Heart left ventricle (tissue), 16 donors: Measurements from ENCODE around the gene REM2. TPM values are rescaled to one million over a fixed set of nuclear protein-coding genes. Genes with fewer than 3 reads are reported as not detected.

Experiments used
- ATAC-seq, 4 donors: fragments of 200-7000 bp; cut with Tn5 transposase; one replicate each; pipeline ENCODE4 v1.9.1; 2020 to 2022; ENCODE audit warnings: moderate library complexity in 4 of 4, mild to moderate bottlenecking in 3 of 4, moderate number of reproducible peaks in 1 of 4
- DNase-seq, 5 donors: peaks; one replicate each; pipeline ENCODE4 v3.0.0-alpha.2; 2020
- H3K27ac ChIP-seq, 12 donors: fragments of 200-600 bp; sonication (generic) in 4 of 12; one replicate each; pipeline versions ENCODE4 v1.5.0 to v1.8.0; 2016 to 2022; ENCODE audit warnings: mild to moderate bottlenecking in 2 of 12
- H3K27me3 ChIP-seq, 9 donors: fragments of 200-600 bp; sonication (generic) in 2 of 9; one replicate each; pipeline versions ENCODE4 v1.5.1 to v1.8.0; 2016 to 2022; ENCODE audit warnings: mild to moderate bottlenecking in 3 of 9
- H3K36me3 ChIP-seq, 9 donors: fragments of 200-600 bp; sonication (generic) in 2 of 9; one replicate each; pipeline versions ENCODE4 v1.5.0 to v1.8.0; 2018 to 2022; ENCODE audit warnings: mild to moderate bottlenecking in 2 of 9
- H3K4me1 ChIP-seq, 12 donors: fragments of 200-600 bp; sonication (generic) in 4 of 12; one replicate each; pipeline versions ENCODE4 v1.5.0 to v1.8.0; 2016 to 2022; ENCODE audit warnings: mild to moderate bottlenecking in 3 of 12
- H3K4me3 ChIP-seq, 12 donors: fragments of 200-600 bp; sonication (generic) in 4 of 12; one replicate each; pipeline versions ENCODE4 v1.5.0 to v1.8.0; 2017 to 2022; ENCODE audit warnings: mild to moderate bottlenecking in 9 of 12, moderate library complexity in 4 of 12
- H3K9me3 ChIP-seq, 12 donors: fragments of 200-600 bp; sonication (generic) in 4 of 12; one replicate each; pipeline versions ENCODE4 v1.5.0 to v1.8.0; 2016 to 2022; ENCODE audit warnings: mild to moderate bottlenecking in 1 of 12
- POLR2A ChIP-seq, 2 donors: fragments of 450-650 bp; IDR thresholded peaks; one replicate each; pipeline ENCODE4 v1.6.1; 2017; ENCODE audit warnings: antibody characterized with exemption in 2 of 2, mild to moderate bottlenecking in 2 of 2, moderate library complexity in 2 of 2
- WGBS, 4 donors: extraction: QIAGEN DNeasy Blood & Tissue Kit in 2 of 4; methylation state at CpG; one replicate each; pipeline versions ENCODE4 v1.1.5 to v1.1.7; 2013 to 2018; 5-methylcytosine and 5-hydroxymethylcytosine counted together
- intact Hi-C, 10 donors: fragments of 100-400 bp; cut with DNase I; formaldehyde crosslinking; loops; one replicate each; pipeline versions ENCODE4 v1.11.1 to v1.14.2; 2022
- polyA plus RNA-seq, 2 donors: library from polyadenylated mRNA; stranded (reverse); fragments of 200-250 nt; gene quantifications; one replicate each; pipeline ENCODE4 v1.2.3, GENCODE V29; 2013
- total RNA-seq, 9 donors: library from RNA; depleted of rRNA in 2 of 9; stranded (reverse); fragments of >200 nt in 2 of 9; fragmentation: NEBNext Ultra II Directional in 3 of 9; extraction: Animal tissue kit (Norgen Biotek cat#: 25700) in 3 of 9; gene quantifications; one replicate each; pipeline versions ENCODE4 v1.1.0 to v1.2.4, GENCODE V29; 2016 to 2023
- TF ChIP-seq, protein P1 (sequence below), 12 donors: fragments of 200-600 bp; sonication (generic) in 4 of 12; IDR thresholded peaks; one replicate each; pipeline versions ENCODE4 v1.5.0 to v1.8.0; 2018 to 2022; ENCODE audit warnings: antibody characterized with exemption in 12 of 12, mild to moderate bottlenecking in 5 of 12
- donor health status: ischemic (EF 13 %, LVEDD 7.1; RV severe dilation, severe dysfunction).
- donor health status: healthy with polysubstance abuse.
- donor health status: DM: no; HTN: yes; CAD: no.
- donor health status: DM: no; HTN: no; CAD: no.
- donor health status: ischemic (EF 25% LVEDD 6.9; RV normal size, moderate dysfunction).
- donor health status: ischemic (EF 25% LVEDD 5.7; RV mildly dilated, moderate dysfunction).
- donor health status: healthy.
- donor health status: DM: yes; HTN: yes; CAD: no.
- donor health status: ischemic (EF 35%, LVEDD 5.7; RV mildly dilated, moderate dysfunction).
- donor health status: nonischemic (EF 11% LVEDD 7.7; RV severe dilation, severe dysfunction).
- donor health status: DM: yes; HTN: yes; CAD: no.
- donor health status: PGD.
- donor health status: ischemic (EF 29% LVEDD 5.4; RV normal size, mild dysfunction).
- donor health status: nonischemic (EF 23%, LVEDD 6.1; RV moderate dilation, normal function).

REM2 gene
- total and polyA plus RNA-seq, 11 donors, result 0.06 to 0.21 TPM; not detected in 9

DNA sequence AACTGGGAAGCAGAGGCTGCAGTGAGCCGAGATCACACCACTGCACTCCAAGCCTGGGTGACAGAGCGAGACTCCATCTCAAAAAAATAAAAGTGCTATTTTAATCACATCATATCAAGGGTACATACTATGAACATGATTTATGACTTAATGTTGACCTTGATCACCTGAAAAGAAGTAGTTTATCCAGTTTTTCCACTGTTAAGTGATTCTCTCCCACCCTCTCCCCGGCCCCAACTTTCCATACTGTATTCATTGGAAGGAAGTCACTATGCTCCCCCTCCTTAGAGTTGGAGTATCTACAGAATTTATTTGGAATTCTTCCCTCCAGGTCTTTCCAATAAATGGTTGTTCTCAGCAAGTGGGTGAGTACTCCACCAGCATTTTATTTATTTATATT, 49.1 kb downstream of the REM2 start:
- H3K27ac ChIP-seq, result no peak overlapping the region
- peaks cover 0 to 11% (median 0%) of the 10 kb centered on the region in 9 donors for H3K36me3 ChIP-seq
- ATAC-seq, result no peak
- H3K4me3 ChIP-seq, result no peak overlapping the region
- H3K9me3 ChIP-seq, result no peaks in the 10 kb centered on the region
- peaks cover 0 to 22% (median 13%) of the 10 kb centered on the region in 12 donors for H3K4me1 ChIP-seq
- no peaks in the 10 kb centered on the region for H3K27me3 ChIP-seq
- 78 to 95% (median 92%) methylated on average over 3 of the region's 3 CpGs for WGBS, 4 donors
- intact Hi-C loops, result loop anchor here in 1 of 10 donors (5.0 kb wide), 1 partner anchor 45 kb away; no protein-coding TSS in a partner anchor
- no peak for DNase-seq
- TF ChIP-seq POLR2A (IDR thresholded peaks at IDR 0.05), result no peak
- TF ChIP-seq, protein P1, sequence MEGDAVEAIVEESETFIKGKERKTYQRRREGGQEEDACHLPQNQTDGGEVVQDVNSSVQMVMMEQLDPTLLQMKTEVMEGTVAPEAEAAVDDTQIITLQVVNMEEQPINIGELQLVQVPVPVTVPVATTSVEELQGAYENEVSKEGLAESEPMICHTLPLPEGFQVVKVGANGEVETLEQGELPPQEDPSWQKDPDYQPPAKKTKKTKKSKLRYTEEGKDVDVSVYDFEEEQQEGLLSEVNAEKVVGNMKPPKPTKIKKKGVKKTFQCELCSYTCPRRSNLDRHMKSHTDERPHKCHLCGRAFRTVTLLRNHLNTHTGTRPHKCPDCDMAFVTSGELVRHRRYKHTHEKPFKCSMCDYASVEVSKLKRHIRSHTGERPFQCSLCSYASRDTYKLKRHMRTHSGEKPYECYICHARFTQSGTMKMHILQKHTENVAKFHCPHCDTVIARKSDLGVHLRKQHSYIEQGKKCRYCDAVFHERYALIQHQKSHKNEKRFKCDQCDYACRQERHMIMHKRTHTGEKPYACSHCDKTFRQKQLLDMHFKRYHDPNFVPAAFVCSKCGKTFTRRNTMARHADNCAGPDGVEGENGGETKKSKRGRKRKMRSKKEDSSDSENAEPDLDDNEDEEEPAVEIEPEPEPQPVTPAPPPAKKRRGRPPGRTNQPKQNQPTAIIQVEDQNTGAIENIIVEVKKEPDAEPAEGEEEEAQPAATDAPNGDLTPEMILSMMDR (IDR thresholded peaks at IDR 0.05), result no peak

DNA sequence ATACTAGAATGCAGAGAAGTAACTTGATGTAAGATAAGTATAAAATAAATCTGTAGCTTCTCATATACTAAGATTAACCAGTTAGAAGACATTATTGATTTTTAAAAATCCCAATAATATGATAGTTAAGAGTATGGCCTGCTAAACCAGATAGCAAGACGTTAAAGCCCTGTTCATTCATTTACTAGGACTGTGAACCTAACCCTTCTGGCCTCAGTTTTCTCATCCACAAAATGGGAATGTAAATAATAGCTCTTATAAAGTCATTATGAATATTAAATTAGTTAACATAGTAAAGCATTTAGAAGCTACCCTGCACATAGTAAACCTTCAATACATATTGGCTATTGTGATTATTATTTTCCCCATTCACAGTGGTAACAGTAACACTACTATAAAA, 52.1 kb downstream of the REM2 start:
- Histone ChIP-seq H3K4me3 (no peak overlapping the region), H3K27ac (no peak overlapping the region), H3K9me3 (no peaks in the 10 kb centered on the region), H3K27me3 (no peaks in the 10 kb centered on the region), H3K4me1 (peaks cover 0 to 7% (median under 1%) of the 10 kb centered on the region in 12 donors), H3K36me3 (peaks cover 0 to 11% (median 0%) of the 10 kb centered on the region in 9 donors)
- intact Hi-C loops, result no loop called here
- WGBS, 4 donors, result 84 to 96% (median 91%) methylated on average over 1 of the region's 1 CpG
- no peak for ATAC-seq
- TF ChIP-seq, protein P1 (IDR thresholded peaks at IDR 0.05), result no peak
- no peak for TF ChIP-seq POLR2A (IDR thresholded peaks at IDR 0.05)
- no peak for DNase-seq

Other genes starting within 250 kb of the REM2 start
- gene OR6J1, start 238.9 kb upstream of the REM2 start, total RNA-seq, result under 1 TPM in 1 of 9 donors, not detected in 8; 0.06 TPM
- gene OR6J1, start 238.9 kb upstream of the REM2 start, polyA plus RNA-seq, result not detected
- gene OXA1L, start 116.5 kb upstream of the REM2 start, total RNA-seq, result 100 to 1,000 TPM in 7 of 9 donors, 10 to 100 TPM in 2; 91.5 to 205 (median 143) TPM
- 100 to 1,000 TPM; 139 to 162 TPM for gene OXA1L, start 116.5 kb upstream of the REM2 start, polyA plus RNA-seq
- gene SLC7A7, start 67.8 kb upstream of the REM2 start, total RNA-seq, result 10 to 100 TPM in 2 of 9 donors, 1 to 10 TPM in 7; 1.8 to 28.0 (median 3.8) TPM
- gene SLC7A7, start 67.8 kb upstream of the REM2 start, polyA plus RNA-seq, result 1 to 10 TPM; 1.3 to 4.0 TPM
- 100 to 1,000 TPM in 5 of 9 donors, 10 to 100 TPM in 4; 80.4 to 185 (median 107) TPM for gene MRPL52, start 53.3 kb upstream of the REM2 start, total RNA-seq
- 100 to 1,000 TPM in 1 of 2 donors, 10 to 100 TPM in 1; 83.4 to 177 TPM for gene MRPL52, start 53.3 kb upstream of the REM2 start, polyA plus RNA-seq
- gene MMP14, start 46.6 kb upstream of the REM2 start, total RNA-seq, result 10 to 100 TPM; 14.0 to 90.6 (median 24.8) TPM
- 10 to 100 TPM; 18.9 to 25.7 TPM for gene MMP14, start 46.6 kb upstream of the REM2 start, polyA plus RNA-seq
- gene LRP10, start 11.5 kb upstream of the REM2 start, total RNA-seq, result 100 to 1,000 TPM in 3 of 9 donors, 10 to 100 TPM in 6; 47.9 to 128 (median 64.5) TPM
- 10 to 100 TPM; 11.0 to 99.9 TPM for gene LRP10, start 11.5 kb upstream of the REM2 start, polyA plus RNA-seq
- 10 to 100 TPM; 35.4 to 45.0 (median 41.6) TPM for gene RBM23, start 35.9 kb downstream of the REM2 start, total RNA-seq
- 10 to 100 TPM; 14.8 to 52.7 TPM for gene RBM23, start 35.9 kb downstream of the REM2 start, polyA plus RNA-seq
- 10 to 100 TPM; 37.2 to 60.2 (median 48.8) TPM for gene PRMT5, start 46.2 kb downstream of the REM2 start, total RNA-seq
- gene PRMT5, start 46.2 kb downstream of the REM2 start, polyA plus RNA-seq, result 100 to 1,000 TPM in 1 of 2 donors, 10 to 100 TPM in 1; 10.4 to 101 TPM
- 10 to 100 TPM; 14.0 to 42.1 (median 19.6) TPM for gene HAUS4, start 73.9 kb downstream of the REM2 start, total RNA-seq
- gene HAUS4, start 73.9 kb downstream of the REM2 start, polyA plus RNA-seq, result 10 to 100 TPM; 13.0 to 21.7 TPM
- 10 to 100 TPM in 5 of 9 donors, 1 to 10 TPM in 4; 5.6 to 18.0 (median 13.0) TPM for gene AJUBA, start 99.3 kb downstream of the REM2 start, total RNA-seq
- 1 to 10 TPM; 6.4 to 9.9 TPM for gene AJUBA, start 99.3 kb downstream of the REM2 start, polyA plus RNA-seq
- 1 to 10 TPM; 3.8 to 7.6 (median 5.5) TPM for gene C14orf93, start 126.9 kb downstream of the REM2 start, total RNA-seq
- 1 to 10 TPM; 3.4 to 4.0 TPM for gene C14orf93, start 126.9 kb downstream of the REM2 start, polyA plus RNA-seq
- 100 to 1,000 TPM; 113 to 186 (median 122) TPM for gene PSMB5, start 151.7 kb downstream of the REM2 start, total RNA-seq
- gene PSMB5, start 151.7 kb downstream of the REM2 start, polyA plus RNA-seq, result 100 to 1,000 TPM in 1 of 2 donors, 10 to 100 TPM in 1; 75.7 to 233 TPM
- not detected for gene PSMB11, start 159.0 kb downstream of the REM2 start, total RNA-seq
- gene PSMB11, start 159.0 kb downstream of the REM2 start, polyA plus RNA-seq, result not detected
- 1 to 10 TPM in 8 of 9 donors, under 1 TPM in 1; 0.72 to 3.3 (median 1.9) TPM for gene CDH24, start 174.3 kb downstream of the REM2 start, total RNA-seq
- gene CDH24, start 174.3 kb downstream of the REM2 start, polyA plus RNA-seq, result 1 to 10 TPM; 1.6 to 2.8 TPM
- 10 to 100 TPM; 42.0 to 91.2 (median 65.6) TPM for gene ACIN1, start 211.9 kb downstream of the REM2 start, total RNA-seq
- gene ACIN1, start 211.9 kb downstream of the REM2 start, polyA plus RNA-seq, result 10 to 100 TPM; 46.2 to 71.5 TPM
- gene C14orf119, start 212.3 kb downstream of the REM2 start, total RNA-seq, result 10 to 100 TPM; 15.3 to 35.9 (median 29.6) TPM
- gene C14orf119, start 212.3 kb downstream of the REM2 start, polyA plus RNA-seq, result 10 to 100 TPM in 1 of 2 donors, 1 to 10 TPM in 1; 8.1 to 47.7 TPM
- not detected for gene CIROP, start 221.8 kb downstream of the REM2 start, total RNA-seq
- gene CIROP, start 221.8 kb downstream of the REM2 start, polyA plus RNA-seq, result not detected
- gene CEBPE, start 236.0 kb downstream of the REM2 start, total RNA-seq, result under 1 TPM in 3 of 9 donors, not detected in 6; 0.18 to 0.32 (median 0.24) TPM
- not detected for gene CEBPE, start 236.0 kb downstream of the REM2 start, polyA plus RNA-seq